ENCODE measurements around the gene TPCN1.

TPCN1 gene

GRCh38 chr12:113231235-113232088 lies 10.2 kb downstream of the TPCN1 start:
- peak overlapping the region in 6 of 11 experiments; percentile 78 to 98 (median 86); a peak in 11 of 22 replicates for H3K4me2 ChIP-seq
- peaks cover 0 to 90% (median 0%) of the 10 kb centered on the region in 11 experiments; a peak in 9 of 22 replicates for H3K36me3 ChIP-seq
- no peak for TF ChIP-seq Cebpa-rat (IDR thresholded peaks at IDR 0.05)
- H3K4me1 ChIP-seq = peaks cover 42 to 100% (median 63%) of the 10 kb centered on the region in 10 experiments
- H3K27ac ChIP-seq = peak overlapping the region in 5 of 11 experiments; percentile 77 to 81 (median 79); a peak in 6 of 22 replicates
- peak overlapping the region in 2 of 11 experiments; percentile 67 to 73; a peak in 2 of 22 replicates for H3K9ac ChIP-seq
- peaks cover 0 to 50% (median 22%) of the 10 kb centered on the region in 11 experiments; a peak in 13 of 22 replicates for H3K27me3 ChIP-seq
- H3K4me3 ChIP-seq = no peak overlapping the region
- peaks cover 0 to 35% (median 0%) of the 10 kb centered on the region in 11 experiments; a peak in 5 of 22 replicates for H4K20me1 ChIP-seq
- H3K9me3 ChIP-seq (replicated peaks in 1 of 11) = peaks cover 0 to 7% (median 0%) of the 10 kb centered on the region in 11 experiments; a peak in 5 of 22 replicates

DNA sequence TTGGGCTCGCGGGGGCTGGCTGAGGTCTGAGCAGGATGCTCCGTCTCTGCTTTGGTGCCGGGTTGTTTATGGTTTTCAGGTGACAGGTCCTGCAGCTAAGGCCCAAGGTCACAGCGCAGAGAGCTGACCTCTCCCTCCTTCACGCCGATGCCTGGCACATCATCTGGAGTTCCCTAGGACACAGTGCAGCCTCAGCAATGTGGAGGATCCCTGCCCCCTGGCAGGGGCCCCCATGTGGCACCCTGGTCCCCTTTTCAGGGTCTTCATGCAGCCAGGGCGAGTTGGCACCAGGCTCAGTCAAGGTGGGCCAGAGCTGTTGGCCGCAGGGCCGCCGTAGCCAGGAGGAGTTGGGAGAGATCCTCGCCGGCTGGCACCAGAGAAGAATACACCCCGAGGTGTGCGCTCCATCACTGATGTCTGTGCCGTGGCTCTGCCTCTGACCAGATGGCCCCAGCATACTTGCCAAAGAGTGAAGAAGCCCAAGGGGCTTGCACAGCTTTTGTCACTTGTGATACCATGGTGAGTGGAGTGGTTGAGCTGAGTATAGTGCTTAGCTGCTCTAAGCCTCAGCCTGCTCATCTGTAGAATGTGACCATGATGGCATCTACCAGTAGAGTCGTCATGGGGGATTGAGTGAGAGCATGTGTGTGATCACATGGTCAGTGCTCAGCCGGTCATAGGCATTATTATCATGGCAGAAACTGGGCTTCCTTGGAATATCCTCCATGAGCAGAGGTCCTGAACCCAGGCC lies 11.0 kb downstream of the TPCN1 start:
- H3K4me1 ChIP-seq = peaks cover 40 to 100% (median 61%) of the 10 kb centered on the region in 10 experiments
- H3K9me3 ChIP-seq (replicated peaks in 1 of 11) = peaks cover 0 to 7% (median 0%) of the 10 kb centered on the region in 11 experiments; a peak in 5 of 22 replicates
- peak overlapping the region; percentile 64 to 98 (median 78) for H3K4me2 ChIP-seq
- peak overlapping the region in 2 of 10 experiments; percentile 17 to 30; a peak in 1 of 20 replicates for H3K4me3 ChIP-seq
- H3K36me3 ChIP-seq = peaks cover 0 to 83% (median 0%) of the 10 kb centered on the region in 11 experiments; a peak in 9 of 22 replicates
- TF ChIP-seq Cebpa-rat (IDR thresholded peaks at IDR 0.05) = no peak
- H4K20me1 ChIP-seq = peaks cover 0 to 43% (median 0%) of the 10 kb centered on the region in 11 experiments; a peak in 6 of 22 replicates
- H3K9ac ChIP-seq = peak overlapping the region in 8 of 11 experiments; percentile 7 to 73 (median 66); a peak in 12 of 22 replicates
- H3K27ac ChIP-seq = peak overlapping the region in 9 of 11 experiments; percentile 10 to 81 (median 77); a peak in 15 of 22 replicates
- peaks cover 0 to 45% (median 21%) of the 10 kb centered on the region in 11 experiments; a peak in 13 of 22 replicates for H3K27me3 ChIP-seq

DNA sequence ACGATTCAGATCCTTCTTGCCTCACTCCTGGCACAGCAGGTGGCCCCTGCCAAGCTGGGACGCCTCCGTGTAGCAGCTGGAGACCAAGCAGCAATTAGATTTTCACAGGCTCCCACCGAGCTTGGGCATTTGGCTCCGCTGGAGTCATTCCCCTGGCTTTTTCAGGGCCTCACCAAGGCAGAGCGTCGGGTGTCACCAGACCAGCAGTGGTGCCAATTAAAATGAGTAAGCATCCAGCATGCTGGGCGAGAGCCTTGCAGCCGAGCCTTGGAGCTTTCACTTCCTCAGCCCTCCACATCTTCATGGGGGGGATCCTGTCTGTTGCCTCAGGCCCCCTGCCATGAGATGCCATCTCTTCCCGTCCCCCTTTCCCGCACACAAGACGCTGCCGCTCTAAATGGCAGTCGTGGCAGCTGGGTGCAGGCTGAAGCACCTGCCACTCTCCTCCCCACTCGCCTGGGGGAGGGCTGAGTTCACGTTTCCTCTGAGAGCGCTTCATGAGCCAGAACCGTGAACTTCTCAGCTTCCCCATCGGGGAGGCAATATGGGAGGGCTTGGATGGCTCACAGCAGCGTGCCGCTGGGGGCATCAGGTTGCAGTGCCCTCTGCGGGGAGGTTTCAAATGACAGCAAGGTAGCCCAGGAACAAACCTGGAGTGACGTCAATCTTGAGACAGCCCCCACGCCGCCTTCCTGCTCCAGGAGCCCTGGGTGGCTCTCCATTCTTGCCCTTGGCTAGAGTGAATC lies 11.7 kb downstream of the TPCN1 start:
- Histone ChIP-seq H3K9me3 (replicated peaks in 1 of 11) (peaks cover 0 to 7% (median 0%) of the 10 kb centered on the region in 11 experiments; a peak in 5 of 22 replicates), H3K27ac (peak overlapping the region in 9 of 11 experiments; percentile 10 to 81 (median 77); a peak in 15 of 22 replicates), H3K9ac (peak overlapping the region in 8 of 11 experiments; percentile 7 to 73 (median 66); a peak in 13 of 22 replicates), H3K4me2 (peak overlapping the region; percentile 64 to 98 (median 78)), H3K4me1 (peaks cover 39 to 100% (median 61%) of the 10 kb centered on the region in 10 experiments), H3K4me3 (peak overlapping the region in 4 of 10 experiments; percentile 17 to 45 (median 26); a peak in 5 of 20 replicates), H3K27me3 (peaks cover 0 to 38% (median 19%) of the 10 kb centered on the region in 11 experiments; a peak in 12 of 22 replicates), H4K20me1 (peaks cover 0 to 51% (median 0%) of the 10 kb centered on the region in 11 experiments; a peak in 6 of 22 replicates), H3K36me3 (peaks cover 0 to 82% (median 0%) of the 10 kb centered on the region in 11 experiments; a peak in 9 of 22 replicates)
- no peak for TF ChIP-seq Cebpa-rat (IDR thresholded peaks at IDR 0.05)

DNA sequence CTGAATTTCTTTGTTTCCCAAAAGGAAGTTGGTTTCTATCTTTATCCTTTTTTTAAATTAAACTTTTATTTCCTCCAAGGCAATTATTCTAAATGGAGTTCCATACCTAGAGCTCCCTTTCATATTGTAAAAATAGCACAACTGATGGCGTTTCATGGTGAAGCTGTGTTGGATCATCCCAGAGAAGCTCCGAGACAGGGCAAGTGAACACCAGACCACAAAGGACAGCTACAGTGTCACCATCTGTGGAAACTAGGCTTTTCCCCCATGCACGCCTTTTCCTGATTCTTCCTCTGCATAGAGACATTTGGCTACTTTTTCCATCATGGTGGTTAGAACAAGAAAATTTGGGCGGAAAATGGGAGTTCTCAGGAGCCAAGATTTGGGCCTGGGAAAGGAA lies 12.7 kb downstream of the TPCN1 start:
- Histone ChIP-seq H3K36me3 (peaks cover 0 to 82% (median 0%) of the 10 kb centered on the region in 11 experiments; a peak in 9 of 22 replicates), H3K9me3 (replicated peaks in 1 of 11) (peaks cover 0 to 7% (median 0%) of the 10 kb centered on the region in 11 experiments; a peak in 5 of 22 replicates), H3K4me1 (peaks cover 49 to 100% (median 65%) of the 10 kb centered on the region in 10 experiments), H3K4me2 (peak overlapping the region in 10 of 11 experiments; percentile 64 to 98 (median 80); a peak in 16 of 22 replicates), H3K27ac (peak overlapping the region in 3 of 11 experiments; percentile 57 to 81 (median 77); a peak in 4 of 22 replicates), H3K4me3 (no peak overlapping the region), H4K20me1 (peaks cover 0 to 60% (median 0%) of the 10 kb centered on the region in 11 experiments; a peak in 7 of 22 replicates), H3K9ac (peak overlapping the region in 1 of 11 experiments; percentile 65; a peak in 1 of 22 replicates), H3K27me3 (peaks cover 0 to 44% (median 28%) of the 10 kb centered on the region in 11 experiments; a peak in 12 of 22 replicates)
- no peak for TF ChIP-seq Cebpa-rat (IDR thresholded peaks at IDR 0.05)

DNA sequence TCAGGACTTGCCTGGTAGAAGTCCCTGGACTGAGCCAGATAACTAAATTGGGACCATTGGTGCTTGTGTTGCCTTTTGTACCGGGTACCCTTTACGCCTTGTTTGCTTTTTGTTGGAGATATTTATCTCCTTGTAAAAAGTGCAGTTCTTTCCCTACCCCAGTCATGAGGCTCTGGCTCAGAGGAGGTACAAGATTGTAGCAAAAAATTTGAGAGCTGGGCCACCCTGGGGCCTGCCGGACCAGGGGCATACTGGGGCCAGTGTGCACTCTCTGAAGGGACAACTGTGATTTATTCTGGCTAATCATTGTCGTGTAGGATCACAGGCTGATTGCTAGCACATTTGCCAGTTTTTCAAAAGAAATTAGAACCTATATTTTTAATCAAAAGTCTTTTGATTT lies 13.2 kb downstream of the TPCN1 start:
- no peak overlapping the region for H3K9ac ChIP-seq
- peaks cover 0 to 44% (median 30%) of the 10 kb centered on the region in 11 experiments; a peak in 12 of 22 replicates for H3K27me3 ChIP-seq
- peaks cover 0 to 7% (median 0%) of the 10 kb centered on the region in 11 experiments; a peak in 5 of 22 replicates for H3K9me3 ChIP-seq (replicated peaks in 1 of 11)
- peaks cover 0 to 83% (median 0%) of the 10 kb centered on the region in 11 experiments; a peak in 9 of 22 replicates for H3K36me3 ChIP-seq
- H3K4me2 ChIP-seq = peak overlapping the region in 3 of 11 experiments; percentile 89 to 98 (median 96); a peak in 5 of 22 replicates
- H3K27ac ChIP-seq = no peak overlapping the region
- peaks cover 0 to 66% (median 0%) of the 10 kb centered on the region in 11 experiments; a peak in 7 of 22 replicates for H4K20me1 ChIP-seq
- peaks cover 51 to 100% (median 65%) of the 10 kb centered on the region in 10 experiments for H3K4me1 ChIP-seq
- H3K4me3 ChIP-seq = no peak overlapping the region
- TF ChIP-seq Cebpa-rat (IDR thresholded peaks at IDR 0.05) = no peak

- peak overlapping the region in 1 of 11 experiments; percentile 9; a peak in 1 of 22 replicates for H3K27ac ChIP-seq
- peaks cover 55 to 100% (median 68%) of the 10 kb centered on the region in 10 experiments for H3K4me1 ChIP-seq
- H3K27me3 ChIP-seq = peaks cover 0 to 53% (median 38%) of the 10 kb centered on the region in 11 experiments; a peak in 12 of 22 replicates
- peaks cover 0 to 5% (median 0%) of the 10 kb centered on the region in 11 experiments; a peak in 5 of 22 replicates for H3K9me3 ChIP-seq (replicated peaks in 1 of 11)
- H4K20me1 ChIP-seq = peaks cover 0 to 77% (median 4%) of the 10 kb centered on the region in 11 experiments; a peak in 11 of 22 replicates
- H3K36me3 ChIP-seq = peaks cover 0 to 84% (median 0%) of the 10 kb centered on the region in 11 experiments; a peak in 9 of 22 replicates
- TF ChIP-seq Cebpa-rat (IDR thresholded peaks at IDR 0.05) = no peak
- H3K4me3 ChIP-seq = no peak overlapping the region
- H3K4me2 ChIP-seq = peak overlapping the region in 4 of 11 experiments; percentile 75 to 98 (median 86); a peak in 6 of 22 replicates
- H3K9ac ChIP-seq = peak overlapping the region in 2 of 11 experiments; percentile 36 to 41; a peak in 3 of 22 replicates
These were observed 14.7 kb downstream of the TPCN1 start for GRCh38 chr12:113235976-113236375.

Data from BLaER1 treated with 17β-estradiol and CSF1 and Interleukin-3, amounts not matched to agents 10 nM and 100 nM (cell line).